GM12872 (cell line): ENCODE data around the gene PSME4.

Experiments
- TF ChIP-seq, protein P1 (sequence below): IDR thresholded peaks from 3 replicates; pipeline ENCODE4 v1.5.1; 2011; ENCODE audit warnings: low read depth, mild to moderate bottlenecking, low read length, moderate library complexity; ENCODE audit not compliant: insufficient read depth

Gene PSME4

DNA sequence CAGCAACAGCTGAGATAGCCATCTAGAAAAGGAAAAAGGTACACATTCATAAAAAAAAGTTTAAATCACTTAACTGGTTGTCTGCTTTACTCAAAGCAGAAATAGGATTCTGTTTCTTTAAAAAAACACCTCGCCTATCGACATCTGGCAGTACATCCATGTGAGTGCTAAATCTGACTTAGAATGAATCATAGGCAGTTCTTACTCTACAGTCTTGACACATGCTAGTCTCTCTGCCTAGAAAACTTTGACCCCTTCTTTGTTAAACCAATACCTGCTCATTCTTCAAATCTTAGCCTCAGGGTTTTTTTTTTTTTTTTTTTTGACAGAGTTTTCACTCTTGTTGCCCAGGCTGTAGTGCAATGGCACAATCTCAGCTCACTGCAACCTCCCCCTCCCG lies 73.9 kb downstream of the PSME4 start:
- TF ChIP-seq, protein P1, sequence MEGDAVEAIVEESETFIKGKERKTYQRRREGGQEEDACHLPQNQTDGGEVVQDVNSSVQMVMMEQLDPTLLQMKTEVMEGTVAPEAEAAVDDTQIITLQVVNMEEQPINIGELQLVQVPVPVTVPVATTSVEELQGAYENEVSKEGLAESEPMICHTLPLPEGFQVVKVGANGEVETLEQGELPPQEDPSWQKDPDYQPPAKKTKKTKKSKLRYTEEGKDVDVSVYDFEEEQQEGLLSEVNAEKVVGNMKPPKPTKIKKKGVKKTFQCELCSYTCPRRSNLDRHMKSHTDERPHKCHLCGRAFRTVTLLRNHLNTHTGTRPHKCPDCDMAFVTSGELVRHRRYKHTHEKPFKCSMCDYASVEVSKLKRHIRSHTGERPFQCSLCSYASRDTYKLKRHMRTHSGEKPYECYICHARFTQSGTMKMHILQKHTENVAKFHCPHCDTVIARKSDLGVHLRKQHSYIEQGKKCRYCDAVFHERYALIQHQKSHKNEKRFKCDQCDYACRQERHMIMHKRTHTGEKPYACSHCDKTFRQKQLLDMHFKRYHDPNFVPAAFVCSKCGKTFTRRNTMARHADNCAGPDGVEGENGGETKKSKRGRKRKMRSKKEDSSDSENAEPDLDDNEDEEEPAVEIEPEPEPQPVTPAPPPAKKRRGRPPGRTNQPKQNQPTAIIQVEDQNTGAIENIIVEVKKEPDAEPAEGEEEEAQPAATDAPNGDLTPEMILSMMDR = no peak

DNA sequence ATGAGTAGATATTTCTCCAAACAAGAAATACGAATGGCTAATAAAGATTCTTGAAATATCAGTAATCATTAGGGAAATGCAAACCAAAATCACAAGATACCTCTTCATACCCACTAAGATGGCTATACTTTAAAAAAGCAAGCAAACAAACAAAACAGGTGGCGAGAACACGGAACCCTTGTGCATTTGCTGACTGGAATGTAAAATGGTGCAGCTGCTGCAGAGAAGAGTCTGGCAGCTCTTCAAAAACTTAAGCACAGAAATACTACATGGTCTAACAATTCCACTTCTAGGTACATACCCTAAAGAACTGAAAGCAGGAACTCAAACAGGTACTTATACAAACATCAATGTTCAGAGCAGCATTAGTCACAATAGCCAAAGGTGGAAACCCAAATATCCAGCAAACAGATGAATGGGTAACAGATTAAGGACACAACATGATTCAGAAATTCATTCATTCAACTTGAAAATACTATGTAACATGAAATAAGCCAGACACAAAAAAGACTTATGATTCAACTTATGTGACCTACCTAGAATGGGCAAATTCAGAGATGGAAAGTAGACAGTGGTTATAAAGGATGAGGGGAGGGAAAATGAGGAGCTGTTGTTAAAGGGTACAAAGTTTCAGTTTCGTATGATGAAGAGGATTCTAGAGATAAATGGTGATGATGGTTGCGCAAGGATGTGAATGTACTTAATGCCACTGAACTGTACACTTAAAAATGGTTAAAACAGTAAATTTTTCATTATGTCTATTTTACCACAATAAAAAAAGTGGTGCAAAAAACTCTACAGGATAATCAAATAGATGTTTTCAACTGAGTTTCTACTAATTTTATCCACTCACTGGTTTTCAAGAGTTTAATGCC lies 84.2 kb downstream of the PSME4 start:
- TF ChIP-seq, protein P1 = no peak

DNA sequence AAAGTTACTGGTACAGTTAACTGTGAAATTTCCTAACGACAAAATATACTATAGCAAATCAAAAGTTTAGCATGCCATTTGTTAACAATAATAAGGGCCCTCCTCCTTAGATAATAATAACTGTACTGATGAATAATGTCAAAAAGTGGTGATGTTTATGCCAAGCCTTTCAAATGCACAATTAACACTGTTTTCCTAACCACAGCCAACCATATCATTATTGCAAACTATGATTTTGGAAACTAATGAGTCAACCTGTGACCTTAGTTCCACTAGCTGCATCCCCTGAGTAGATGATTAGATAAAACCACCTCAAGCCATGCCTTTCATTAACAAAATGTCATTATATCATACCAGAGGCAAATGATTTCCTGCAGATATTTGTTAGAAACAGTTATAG lies 85.9 kb downstream of the PSME4 start:
- TF ChIP-seq, protein P1 = no peak

DNA sequence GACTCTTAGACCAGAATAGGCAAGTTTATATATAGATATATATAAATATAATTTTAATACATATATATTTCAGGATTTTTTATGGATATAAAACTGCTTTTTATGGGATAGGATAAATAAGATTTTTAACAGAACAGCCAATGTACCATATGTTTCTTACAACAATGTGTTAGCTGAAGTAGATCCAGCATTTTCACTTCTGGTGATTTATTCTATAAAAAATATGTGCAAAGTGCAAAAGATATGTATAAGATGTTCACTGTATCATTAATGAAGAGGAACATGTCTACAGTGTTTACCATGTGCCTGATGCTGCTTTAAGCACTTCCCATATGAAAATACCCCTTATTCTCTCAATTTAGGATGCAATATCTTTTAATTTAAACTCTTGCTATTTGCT lies 88.8 kb downstream of the PSME4 start:
- TF ChIP-seq, protein P1 = no peak

DNA sequence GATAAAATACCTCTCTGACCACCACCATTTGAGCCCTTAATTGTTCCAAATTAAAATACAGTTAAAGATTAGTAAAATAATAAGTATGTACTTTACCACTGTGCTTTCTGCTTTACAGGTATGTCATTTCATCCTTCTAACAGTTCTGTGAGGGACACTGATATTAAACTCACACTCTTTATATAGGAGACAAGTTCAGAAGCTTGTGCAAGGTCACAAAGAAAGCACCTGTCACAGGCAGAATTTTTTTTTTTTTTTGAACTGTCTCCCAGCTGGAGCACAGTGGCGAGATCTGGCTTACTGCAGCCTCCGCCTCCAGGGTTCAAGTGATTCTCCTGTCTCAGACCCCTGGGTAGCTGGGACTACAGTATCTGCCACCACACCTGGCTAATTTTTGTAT lies 89.4 kb downstream of the PSME4 start:
- TF ChIP-seq, protein P1 = no peak

DNA sequence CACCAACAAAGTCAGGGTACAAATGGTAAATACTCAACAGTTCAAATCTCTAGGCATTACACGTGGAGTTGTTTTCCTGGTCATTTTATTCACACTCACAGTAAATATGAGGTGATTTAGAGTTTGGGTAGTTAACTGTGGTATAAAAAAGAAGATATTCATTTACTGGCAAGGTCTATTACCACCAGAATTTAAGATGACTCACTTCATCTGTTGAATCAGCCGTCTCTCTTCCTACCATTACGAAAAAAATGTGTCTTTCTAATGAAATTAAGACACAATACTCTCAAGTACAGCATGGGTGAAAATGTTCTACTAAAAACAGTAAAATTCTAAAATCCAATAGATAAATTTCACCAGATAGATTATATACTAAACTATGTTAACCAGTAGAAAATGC lies 90.0 kb downstream of the PSME4 start:
- TF ChIP-seq, protein P1 = no peak

DNA sequence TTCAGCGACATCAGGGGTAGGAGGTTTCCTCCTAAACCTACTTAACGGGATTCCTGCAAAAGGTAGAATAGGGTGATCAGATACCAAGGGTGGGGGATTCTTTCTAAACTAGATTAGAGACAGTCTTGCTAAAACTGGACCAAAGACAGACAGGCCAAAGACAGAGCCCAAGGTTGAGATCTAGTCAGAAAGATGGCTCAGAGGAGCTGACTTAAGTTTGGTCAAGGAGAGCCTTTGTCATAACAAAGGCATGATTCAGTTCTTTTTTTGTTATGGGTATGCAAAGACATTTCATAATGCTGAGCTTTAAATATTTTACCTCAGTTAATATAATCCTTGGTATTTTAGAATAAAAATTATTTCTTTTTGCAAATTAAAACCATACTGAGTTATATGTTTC lies 93.2 kb downstream of the PSME4 start:
- TF ChIP-seq, protein P1 = no peak

DNA sequence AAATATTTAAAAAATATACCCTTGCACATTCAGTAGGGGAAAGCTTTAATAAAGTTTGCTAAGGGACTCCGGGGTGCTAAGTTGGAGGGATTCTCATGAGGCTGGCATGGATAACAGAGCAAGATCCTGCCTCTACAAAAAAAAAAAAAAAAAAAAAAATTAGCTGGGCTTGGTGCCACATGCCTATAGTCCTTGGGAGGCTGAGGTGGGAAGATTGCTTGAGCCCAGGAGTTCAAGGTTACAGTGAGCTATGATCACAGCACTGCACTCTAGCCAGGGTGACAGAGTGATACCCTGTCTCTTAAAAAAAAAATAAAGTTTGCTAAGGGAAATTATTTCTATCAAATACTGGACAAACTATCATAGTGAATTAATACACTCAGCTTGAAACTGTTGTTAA lies 93.7 kb downstream of the PSME4 start:
- TF ChIP-seq, protein P1 = no peak
